ENCODE data around the gene LAMA2.

LAMA2 gene

GRCh38 chr6:129504456-129504855, 621.5 kb downstream of the LAMA2 start:
- H3K36me3 ChIP-seq (ENCODE audit: insufficient read depth, low read length): no peaks in the 10 kb centered on the region
- H3K27me3 ChIP-seq (ENCODE audit: control insufficient read depth in 1 of 2, insufficient read depth in 2 of 2, low read length in 2 of 2): no peaks in the 10 kb centered on the region
- no peak overlapping the region for H3K9ac ChIP-seq (ENCODE audit: low read length)
- no peaks in the 10 kb centered on the region for H3K4me1 ChIP-seq (ENCODE audit: insufficient read depth, low read length)
- H3K9me3 ChIP-seq (ENCODE audit: low read length): no peaks in the 10 kb centered on the region
- H3K27ac ChIP-seq (ENCODE audit: low read depth, low read length): no peak overlapping the region
- no peak overlapping the region for H3K4me3 ChIP-seq (ENCODE audit: low read depth in 1 of 2, low read length in 2 of 2)

- H3K4me1 ChIP-seq (ENCODE audit: insufficient read depth, low read length): no peaks in the 10 kb centered on the region
- H3K9me3 ChIP-seq (ENCODE audit: low read length): no peaks in the 10 kb centered on the region
- H3K36me3 ChIP-seq (ENCODE audit: insufficient read depth, low read length): no peaks in the 10 kb centered on the region
- H3K9ac ChIP-seq (ENCODE audit: low read length): no peak overlapping the region
- no peak overlapping the region for H3K27ac ChIP-seq (ENCODE audit: low read depth, low read length)
- H3K4me3 ChIP-seq (ENCODE audit: low read depth in 1 of 2, low read length in 2 of 2): no peak overlapping the region
- H3K27me3 ChIP-seq (ENCODE audit: control insufficient read depth in 1 of 2, insufficient read depth in 2 of 2, low read length in 2 of 2): no peaks in the 10 kb centered on the region
Observed at GRCh38 chr6:129507059-129507807, 624.3 kb downstream of the LAMA2 start.

- no peak overlapping the region for H3K4me3 ChIP-seq (ENCODE audit: low read depth in 1 of 2, low read length in 2 of 2)
Observed at GRCh38 chr6:129507846-129508245, 624.9 kb downstream of the LAMA2 start.

GRCh38 chr6:129508477-129509145, 625.7 kb downstream of the LAMA2 start:
- H3K27me3 ChIP-seq (ENCODE audit: control insufficient read depth in 1 of 2, insufficient read depth in 2 of 2, low read length in 2 of 2): no peaks in the 10 kb centered on the region
- H3K4me1 ChIP-seq (ENCODE audit: insufficient read depth, low read length): no peaks in the 10 kb centered on the region
- H3K27ac ChIP-seq (ENCODE audit: low read depth, low read length): no peak overlapping the region
- H3K9me3 ChIP-seq (ENCODE audit: low read length): no peaks in the 10 kb centered on the region
- no peaks in the 10 kb centered on the region for H3K36me3 ChIP-seq (ENCODE audit: insufficient read depth, low read length)
- no peak overlapping the region for H3K9ac ChIP-seq (ENCODE audit: low read length)
- no peak overlapping the region for H3K4me3 ChIP-seq (ENCODE audit: low read depth in 1 of 2, low read length in 2 of 2)

More at GRCh38 chr6:129507846-129508245, 624.9 kb downstream of the LAMA2 start:
- Histone ChIP-seq H3K9ac (ENCODE audit: low read length) (no peak overlapping the region), H3K9me3 (ENCODE audit: low read length) (no peaks in the 10 kb centered on the region), H3K27ac (ENCODE audit: low read depth, low read length) (no peak overlapping the region), H3K36me3 (ENCODE audit: insufficient read depth, low read length) (no peaks in the 10 kb centered on the region), H3K4me1 (ENCODE audit: insufficient read depth, low read length) (no peaks in the 10 kb centered on the region), H3K27me3 (ENCODE audit: control insufficient read depth in 1 of 2, insufficient read depth in 2 of 2, low read length in 2 of 2) (no peaks in the 10 kb centered on the region)

GRCh38 chr6:129510950-129511349, 628.0 kb downstream of the LAMA2 start:
- Histone ChIP-seq H3K9me3 (ENCODE audit: low read length) (no peaks in the 10 kb centered on the region), H3K36me3 (ENCODE audit: insufficient read depth, low read length) (no peaks in the 10 kb centered on the region), H3K4me1 (ENCODE audit: insufficient read depth, low read length) (no peaks in the 10 kb centered on the region), H3K27ac (ENCODE audit: low read depth, low read length) (no peak overlapping the region), H3K9ac (ENCODE audit: low read length) (no peak overlapping the region), H3K4me3 (ENCODE audit: low read depth in 1 of 2, low read length in 2 of 2) (no peak overlapping the region), H3K27me3 (ENCODE audit: control insufficient read depth in 1 of 2, insufficient read depth in 2 of 2, low read length in 2 of 2) (no peaks in the 10 kb centered on the region)

- Histone ChIP-seq H3K36me3 (ENCODE audit: insufficient read depth, low read length) (no peaks in the 10 kb centered on the region), H3K27ac (ENCODE audit: low read depth, low read length) (no peak overlapping the region), H3K4me3 (ENCODE audit: low read depth in 1 of 2, low read length in 2 of 2) (no peak overlapping the region), H3K9me3 (ENCODE audit: low read length) (no peaks in the 10 kb centered on the region), H3K4me1 (ENCODE audit: insufficient read depth, low read length) (no peaks in the 10 kb centered on the region), H3K9ac (ENCODE audit: low read length) (no peak overlapping the region), H3K27me3 (ENCODE audit: control insufficient read depth in 1 of 2, insufficient read depth in 2 of 2, low read length in 2 of 2) (no peaks in the 10 kb centered on the region)
Observed at GRCh38 chr6:129513471-129513870, 630.5 kb downstream of the LAMA2 start.

- Histone ChIP-seq H3K9ac (ENCODE audit: low read length) (no peak overlapping the region), H3K27me3 (ENCODE audit: control insufficient read depth in 1 of 2, insufficient read depth in 2 of 2, low read length in 2 of 2) (no peaks in the 10 kb centered on the region), H3K27ac (ENCODE audit: low read depth, low read length) (no peak overlapping the region), H3K4me1 (ENCODE audit: insufficient read depth, low read length) (no peaks in the 10 kb centered on the region), H3K4me3 (ENCODE audit: low read depth in 1 of 2, low read length in 2 of 2) (no peak overlapping the region), H3K36me3 (ENCODE audit: insufficient read depth, low read length) (no peaks in the 10 kb centered on the region), H3K9me3 (ENCODE audit: low read length) (no peaks in the 10 kb centered on the region)
Observed at GRCh38 chr6:129515004-129515403, 632.1 kb downstream of the LAMA2 start.

- no peak overlapping the region for H3K4me3 ChIP-seq (ENCODE audit: low read depth in 1 of 2, low read length in 2 of 2)
- no peaks in the 10 kb centered on the region for H3K27me3 ChIP-seq (ENCODE audit: control insufficient read depth in 1 of 2, insufficient read depth in 2 of 2, low read length in 2 of 2)
- no peaks in the 10 kb centered on the region for H3K36me3 ChIP-seq (ENCODE audit: insufficient read depth, low read length)
- no peaks in the 10 kb centered on the region for H3K9me3 ChIP-seq (ENCODE audit: low read length)
- H3K27ac ChIP-seq (ENCODE audit: low read depth, low read length): no peak overlapping the region
- H3K9ac ChIP-seq (ENCODE audit: low read length): no peak overlapping the region
- H3K4me1 ChIP-seq (ENCODE audit: insufficient read depth, low read length): no peaks in the 10 kb centered on the region
Observed at GRCh38 chr6:129516005-129516404, 633.1 kb downstream of the LAMA2 start.

- Histone ChIP-seq H3K36me3 (ENCODE audit: insufficient read depth, low read length) (no peaks in the 10 kb centered on the region), H3K4me1 (ENCODE audit: insufficient read depth, low read length) (no peaks in the 10 kb centered on the region), H3K27ac (ENCODE audit: low read depth, low read length) (no peak overlapping the region), H3K27me3 (ENCODE audit: control insufficient read depth in 1 of 2, insufficient read depth in 2 of 2, low read length in 2 of 2) (no peaks in the 10 kb centered on the region), H3K9me3 (ENCODE audit: low read length) (no peaks in the 10 kb centered on the region), H3K4me3 (ENCODE audit: low read depth in 1 of 2, low read length in 2 of 2) (no peak overlapping the region), H3K9ac (ENCODE audit: low read length) (no peak overlapping the region)
Observed at GRCh38 chr6:129516787-129517186, 633.8 kb downstream of the LAMA2 start.

GRCh38 chr6:129517288-129517687, 634.4 kb downstream of the LAMA2 start:
- H3K9me3 ChIP-seq (ENCODE audit: low read length): no peaks in the 10 kb centered on the region
- H3K27ac ChIP-seq (ENCODE audit: low read depth, low read length): no peak overlapping the region
- H3K4me1 ChIP-seq (ENCODE audit: insufficient read depth, low read length): no peaks in the 10 kb centered on the region
- no peak overlapping the region for H3K4me3 ChIP-seq (ENCODE audit: low read depth in 1 of 2, low read length in 2 of 2)
- no peak overlapping the region for H3K9ac ChIP-seq (ENCODE audit: low read length)
- H3K36me3 ChIP-seq (ENCODE audit: insufficient read depth, low read length): no peaks in the 10 kb centered on the region
- H3K27me3 ChIP-seq (ENCODE audit: control insufficient read depth in 1 of 2, insufficient read depth in 2 of 2, low read length in 2 of 2): no peaks in the 10 kb centered on the region

- Histone ChIP-seq H3K9ac (ENCODE audit: low read length) (no peak overlapping the region), H3K4me3 (ENCODE audit: low read depth in 1 of 2, low read length in 2 of 2) (no peak overlapping the region), H3K36me3 (ENCODE audit: insufficient read depth, low read length) (no peaks in the 10 kb centered on the region), H3K27me3 (ENCODE audit: control insufficient read depth in 1 of 2, insufficient read depth in 2 of 2, low read length in 2 of 2) (no peaks in the 10 kb centered on the region), H3K4me1 (ENCODE audit: insufficient read depth, low read length) (no peaks in the 10 kb centered on the region), H3K27ac (ENCODE audit: low read depth, low read length) (no peak overlapping the region), H3K9me3 (ENCODE audit: low read length) (no peaks in the 10 kb centered on the region)
Observed at GRCh38 chr6:129519750-129520149, 636.8 kb downstream of the LAMA2 start.

- no peak overlapping the region for H3K9ac ChIP-seq (ENCODE audit: low read length)
- H3K4me1 ChIP-seq (ENCODE audit: insufficient read depth, low read length): no peaks in the 10 kb centered on the region
- H3K27ac ChIP-seq (ENCODE audit: low read depth, low read length): no peak overlapping the region
- H3K27me3 ChIP-seq (ENCODE audit: control insufficient read depth in 1 of 2, insufficient read depth in 2 of 2, low read length in 2 of 2): no peaks in the 10 kb centered on the region
- no peaks in the 10 kb centered on the region for H3K9me3 ChIP-seq (ENCODE audit: low read length)
- no peak overlapping the region for H3K4me3 ChIP-seq (ENCODE audit: low read depth in 1 of 2, low read length in 2 of 2)
- no peaks in the 10 kb centered on the region for H3K36me3 ChIP-seq (ENCODE audit: insufficient read depth, low read length)
Observed at GRCh38 chr6:129521946-129522345, 639.0 kb downstream of the LAMA2 start.

All from muscle layer of colon (tissue), 2 donors.